GM12873 (cell line): Measurements from ENCODE around the gene TRIO.

ENCODE experiments used
- TF ChIP-seq, protein P1 (sequence below): IDR thresholded peaks from 2 replicates; pipeline ENCODE4 v1.5.1; 2012; ENCODE audit warnings: low read depth, mild to moderate bottlenecking, moderate library complexity, low read length, control low read depth; ENCODE audit not compliant: insufficient read depth; ENCODE audit errors: missing control alignments

The TRIO gene

DNA sequence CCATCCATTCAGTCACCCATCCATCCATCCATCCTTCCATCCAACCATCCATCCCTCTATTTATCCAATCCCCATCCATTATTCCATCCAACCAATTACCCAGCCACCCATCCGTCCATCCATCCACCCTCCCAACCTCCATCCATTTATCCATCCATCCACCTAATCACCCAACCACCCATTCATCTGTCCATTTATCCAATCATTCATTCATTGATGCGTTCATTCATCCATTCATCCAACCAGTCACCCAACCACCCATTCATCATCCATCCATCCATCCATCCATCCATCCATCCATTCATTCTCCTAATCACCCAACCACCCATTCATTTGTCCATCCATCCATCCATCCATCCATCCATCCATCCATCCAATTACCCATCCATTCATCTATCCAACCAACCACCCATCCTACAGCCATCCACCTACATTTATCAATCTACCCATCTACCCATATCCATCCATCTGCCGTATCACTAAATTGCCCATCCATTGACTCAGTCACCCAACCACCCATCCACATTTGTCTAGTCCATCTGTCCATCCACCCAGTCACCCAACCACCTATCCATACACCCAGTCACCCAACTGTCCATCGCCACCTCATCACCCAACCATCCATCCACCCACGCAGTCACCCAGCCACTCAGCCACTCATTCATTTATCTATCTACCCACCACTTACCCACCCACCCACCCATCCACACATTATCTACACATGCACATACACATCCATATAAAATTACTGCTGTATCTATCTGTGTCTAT is 165.4 kb downstream of the TRIO start:
- TF ChIP-seq, protein P1, sequence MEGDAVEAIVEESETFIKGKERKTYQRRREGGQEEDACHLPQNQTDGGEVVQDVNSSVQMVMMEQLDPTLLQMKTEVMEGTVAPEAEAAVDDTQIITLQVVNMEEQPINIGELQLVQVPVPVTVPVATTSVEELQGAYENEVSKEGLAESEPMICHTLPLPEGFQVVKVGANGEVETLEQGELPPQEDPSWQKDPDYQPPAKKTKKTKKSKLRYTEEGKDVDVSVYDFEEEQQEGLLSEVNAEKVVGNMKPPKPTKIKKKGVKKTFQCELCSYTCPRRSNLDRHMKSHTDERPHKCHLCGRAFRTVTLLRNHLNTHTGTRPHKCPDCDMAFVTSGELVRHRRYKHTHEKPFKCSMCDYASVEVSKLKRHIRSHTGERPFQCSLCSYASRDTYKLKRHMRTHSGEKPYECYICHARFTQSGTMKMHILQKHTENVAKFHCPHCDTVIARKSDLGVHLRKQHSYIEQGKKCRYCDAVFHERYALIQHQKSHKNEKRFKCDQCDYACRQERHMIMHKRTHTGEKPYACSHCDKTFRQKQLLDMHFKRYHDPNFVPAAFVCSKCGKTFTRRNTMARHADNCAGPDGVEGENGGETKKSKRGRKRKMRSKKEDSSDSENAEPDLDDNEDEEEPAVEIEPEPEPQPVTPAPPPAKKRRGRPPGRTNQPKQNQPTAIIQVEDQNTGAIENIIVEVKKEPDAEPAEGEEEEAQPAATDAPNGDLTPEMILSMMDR = no peak

DNA sequence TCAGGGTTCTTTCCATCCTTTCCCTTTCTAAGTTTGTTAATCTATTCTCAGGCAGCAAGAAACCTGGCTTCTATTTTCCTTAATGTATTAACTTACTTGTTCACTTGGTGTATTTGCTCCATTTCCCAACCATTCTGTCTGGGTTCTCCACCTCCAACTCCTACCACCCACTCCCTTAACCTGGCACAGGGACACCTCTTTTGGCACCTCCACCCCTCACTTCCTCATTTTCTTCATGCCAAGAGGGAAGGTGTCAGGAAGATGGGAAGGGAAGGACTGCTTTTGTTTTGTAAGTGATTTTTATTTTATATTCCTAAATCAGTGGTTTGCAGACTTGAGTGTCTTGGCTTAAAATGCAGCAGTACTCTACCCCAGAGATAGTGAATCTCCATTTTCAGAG is 166.1 kb downstream of the TRIO start:
- TF ChIP-seq, protein P1 = no peak

DNA sequence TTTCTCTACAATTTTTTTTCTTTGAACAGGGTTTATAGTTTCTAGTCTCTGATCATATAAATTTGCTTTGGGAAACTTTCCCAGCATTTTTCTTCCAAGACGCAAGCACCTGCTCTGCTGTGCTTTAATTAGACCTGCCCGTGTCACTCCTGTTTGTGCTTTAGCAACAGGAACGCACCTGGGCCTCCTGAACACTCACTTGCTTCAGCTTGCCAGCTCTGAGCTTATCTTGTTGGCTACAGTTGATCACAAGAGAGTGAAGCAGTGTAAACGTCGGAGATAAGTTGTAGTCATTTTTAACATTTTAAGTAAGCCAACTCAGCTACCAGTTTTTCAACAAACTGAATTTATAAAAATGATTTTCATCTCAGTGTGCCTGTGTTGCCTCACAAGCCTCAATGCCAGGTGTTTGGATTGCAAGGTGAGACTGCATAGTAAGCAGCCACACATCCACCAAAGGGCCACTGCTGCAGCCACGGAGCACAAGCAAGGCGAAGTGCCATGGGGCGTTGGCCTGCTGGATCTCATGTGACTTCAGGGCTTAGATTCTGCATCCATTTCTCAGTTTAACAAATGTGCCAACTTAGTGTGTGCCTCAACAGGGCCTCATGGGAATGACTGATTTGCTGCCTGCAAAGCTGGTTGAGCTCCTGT is 166.9 kb downstream of the TRIO start:
- TF ChIP-seq, protein P1 = no peak

DNA sequence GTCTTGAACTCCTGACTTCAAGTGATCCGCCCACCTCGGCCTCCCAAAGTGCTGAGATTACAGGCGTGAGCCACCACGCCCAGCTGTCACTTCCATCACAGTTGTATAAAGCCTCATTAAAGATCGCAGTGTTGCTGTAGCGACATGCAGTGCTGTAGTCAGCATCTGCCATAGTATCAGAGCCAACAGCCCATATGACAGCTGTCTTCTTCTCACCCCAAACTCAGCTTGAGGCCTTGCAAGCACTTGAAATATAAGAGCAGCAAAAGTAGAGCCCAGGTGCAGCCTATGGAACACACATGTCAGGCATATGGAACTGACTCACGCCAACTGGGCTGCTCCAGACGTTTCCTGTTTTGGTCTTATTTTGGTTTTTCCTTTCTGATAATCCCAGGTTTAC is 167.8 kb downstream of the TRIO start:
- TF ChIP-seq, protein P1 = no peak

GRCh38 chr5:14313986-14314690 is 171.0 kb downstream of the TRIO start:
- TF ChIP-seq, protein P1 = no peak

GRCh38 chr5:14316471-14316870 is 173.3 kb downstream of the TRIO start:
- TF ChIP-seq, protein P1 = no peak

GRCh38 chr5:14319102-14319501 is 176.0 kb downstream of the TRIO start:
- TF ChIP-seq, protein P1 = no peak
